Neuronal stem cell (in vitro differentiated cells): ENCODE results near the gene LRRC53.

ENCODE experiments used
- DNase-seq: peaks from one replicate; pipeline ENCODE4 v3.0.0-alpha.2; 2013; ENCODE audit warnings: low spot score
- H2AFZ ChIP-seq: one replicate; pipeline ENCODE4 v1.6.1; 2013; ENCODE audit warnings: mild to moderate bottlenecking, low read length, inconsistent platforms
- H2AK5ac ChIP-seq: 2 replicates; pipeline ENCODE4 v1.6.1; 2013; ENCODE audit warnings: low read depth, mild to moderate bottlenecking, inconsistent platforms, low read length, moderate library complexity, mixed read lengths
- H2BK120ac ChIP-seq: 2 replicates; pipeline ENCODE4 v1.6.1; 2013; ENCODE audit warnings: low read depth, mild to moderate bottlenecking, inconsistent platforms, low read length, moderate library complexity, mixed read lengths
- H2BK12ac ChIP-seq: one replicate; pipeline ENCODE4 v1.6.1; 2013; ENCODE audit warnings: low read length, inconsistent platforms
- H2BK15ac ChIP-seq: 2 replicates; pipeline ENCODE4 v1.6.1; 2013; ENCODE audit warnings: mild to moderate bottlenecking, low read length, inconsistent platforms, mixed read lengths
- H2BK5ac ChIP-seq: one replicate; pipeline ENCODE4 v1.6.1; 2013; ENCODE audit warnings: inconsistent platforms, mild to moderate bottlenecking, low read length, moderate library complexity
- H3K14ac ChIP-seq: one replicate; pipeline ENCODE4 v1.6.1; 2013; ENCODE audit warnings: low read length, inconsistent platforms
- H3K18ac ChIP-seq: 2 replicates; pipeline ENCODE4 v1.6.1; 2013; ENCODE audit warnings: low read length, inconsistent platforms
- H3K23ac ChIP-seq: 2 replicates; pipeline ENCODE4 v1.6.1; 2013; ENCODE audit warnings: low read depth, mild to moderate bottlenecking, mixed read lengths, low read length, inconsistent platforms; ENCODE audit not compliant: poor library complexity
- H3K27ac ChIP-seq: replicated peaks from 3 replicates; pipeline ENCODE4 v1.5.1; 2013; ENCODE audit warnings: low read length, inconsistent platforms
- H3K27me3 ChIP-seq, 3 experiments: 2 replicates each; pipeline ENCODE4 v1.6.1; 2013; ENCODE audit warnings: low read length in 3 of 3, mild to moderate bottlenecking in 2 of 3, inconsistent platforms in 1 of 3, low read depth in 1 of 3, mixed read lengths in 1 of 3, moderate library complexity in 1 of 3; ENCODE audit not compliant: control insufficient read depth in 3 of 3, insufficient read depth in 3 of 3
- H3K36me3 ChIP-seq, 2 donors: replicated peaks in 1 of 2; 2 replicates each; pipeline ENCODE4 v1.6.1; 2013; ENCODE audit warnings: low read length in 2 of 2; ENCODE audit not compliant: control insufficient read depth in 2 of 2, insufficient read depth in 2 of 2
- H3K4ac ChIP-seq: 2 replicates; pipeline ENCODE4 v1.6.1; 2013; ENCODE audit warnings: inconsistent platforms, mild to moderate bottlenecking, low read length, moderate library complexity
- H3K4me1 ChIP-seq, 2 donors: 1 replicate in 1 of 2; 2 replicates in 1 of 2; pipeline ENCODE4 v1.6.1; 2013; ENCODE audit warnings: low read length in 2 of 2, low read depth in 1 of 2; ENCODE audit not compliant: control insufficient read depth in 2 of 2, insufficient read depth in 1 of 2
- H3K4me2 ChIP-seq: one replicate; pipeline ENCODE4 v1.6.1; 2013; ENCODE audit warnings: mild to moderate bottlenecking, low read length, inconsistent platforms; ENCODE audit not compliant: insufficient read depth, poor library complexity, severe bottlenecking
- H3K4me3 ChIP-seq, 2 donors: 2 replicates each; pipeline ENCODE4 v1.5.1; 2013; ENCODE audit warnings: low read length in 2 of 2, mild to moderate bottlenecking in 2 of 2, inconsistent platforms in 1 of 2, moderate library complexity in 1 of 2
- H3K79me1 ChIP-seq: one replicate; pipeline ENCODE4 v1.6.1; 2013; ENCODE audit warnings: low read depth, mild to moderate bottlenecking, inconsistent platforms, low read length, moderate library complexity
- H3K9ac ChIP-seq: one replicate; pipeline ENCODE4 v1.6.1; 2013; ENCODE audit warnings: mild to moderate bottlenecking, low read depth, low read length, inconsistent platforms; ENCODE audit not compliant: poor library complexity
- H3K9me3 ChIP-seq, 2 donors: replicated peaks in 1 of 2; 2 replicates each; pipeline versions ENCODE3 to v1.6.1; 2013; ENCODE audit warnings: low read length in 2 of 2, mild to moderate bottlenecking in 2 of 2, inconsistent platforms in 1 of 2, low read depth in 1 of 2, mixed read lengths in 1 of 2, moderate library complexity in 1 of 2; ENCODE audit not compliant: control insufficient read depth in 2 of 2, insufficient read depth in 1 of 2
- H4K8ac ChIP-seq: one replicate; pipeline ENCODE4 v1.6.1; 2013; ENCODE audit warnings: low read depth, mild to moderate bottlenecking, inconsistent platforms, low read length, moderate library complexity
- H4K91ac ChIP-seq: one replicate; pipeline ENCODE4 v1.6.1; 2013; ENCODE audit warnings: low read length, low read depth, mild to moderate bottlenecking, inconsistent platforms; ENCODE audit not compliant: poor library complexity
- WGBS, 2 donors: extraction: QIAGEN DNeasy Blood & Tissue Kit; methylation state at CpG; one replicate each; pipeline ENCODE4 v1.1.7; 2013; ENCODE audit warnings: missing lambda C conversion rate in 2 of 2, mixed read lengths in 1 of 2; ENCODE audit not compliant: insufficient read length in 2 of 2, insufficient replicate concordance in 1 of 2; ENCODE audit errors: extremely low coverage in 2 of 2; 5-methylcytosine and 5-hydroxymethylcytosine counted together

Gene LRRC53

DNA sequence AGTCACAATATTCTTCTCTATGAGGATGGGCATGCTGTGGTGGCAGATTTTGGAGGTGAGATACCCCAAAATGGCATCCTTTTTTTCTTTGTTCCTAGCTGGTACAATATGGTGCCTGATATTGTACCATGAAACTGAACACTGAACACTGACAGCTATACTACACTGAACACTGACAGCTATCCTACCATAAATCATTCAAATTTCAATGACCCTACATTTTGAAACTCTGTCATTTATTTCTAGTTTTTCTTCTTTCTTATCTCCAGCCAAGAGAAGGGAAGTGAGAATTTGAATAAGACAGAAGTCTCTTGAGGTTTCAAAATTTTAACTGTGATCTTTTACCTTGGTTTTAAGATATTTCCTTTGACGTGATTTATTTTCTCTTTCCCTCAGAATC, 76.3 kb downstream of the LRRC53 start:
- H2AK5ac ChIP-seq = no peak overlapping the region
- H3K9me3 ChIP-seq = no peaks in the 10 kb centered on the region
- no peak overlapping the region for H2BK120ac ChIP-seq
- no peak overlapping the region for H3K14ac ChIP-seq
- H2BK15ac ChIP-seq = no peak overlapping the region
- H3K4me2 ChIP-seq = no peak overlapping the region
- no peaks in the 10 kb centered on the region for H3K27me3 ChIP-seq
- H3K36me3 ChIP-seq = peaks cover 0 to 1% of the 10 kb centered on the region in 2 donors
- WGBS, 2 donors = no CpG with 5 or more reads among the region's 1 CpG
- no peaks in the 10 kb centered on the region for H3K79me1 ChIP-seq
- no peak for DNase-seq
- H4K91ac ChIP-seq = no peak overlapping the region
- no peak overlapping the region for H3K4ac ChIP-seq
- H3K18ac ChIP-seq = no peak overlapping the region
- peaks cover 0 to 2% of the 10 kb centered on the region in 2 donors for H3K4me1 ChIP-seq
- no peak overlapping the region for H4K8ac ChIP-seq
- H3K27ac ChIP-seq = no peak overlapping the region
- H2BK12ac ChIP-seq = no peak overlapping the region
- H3K9ac ChIP-seq = no peak overlapping the region
- H2BK5ac ChIP-seq = no peak overlapping the region
- no peak overlapping the region for H3K23ac ChIP-seq
- H2AFZ ChIP-seq = no peak overlapping the region
- H3K4me3 ChIP-seq = no peak overlapping the region

DNA sequence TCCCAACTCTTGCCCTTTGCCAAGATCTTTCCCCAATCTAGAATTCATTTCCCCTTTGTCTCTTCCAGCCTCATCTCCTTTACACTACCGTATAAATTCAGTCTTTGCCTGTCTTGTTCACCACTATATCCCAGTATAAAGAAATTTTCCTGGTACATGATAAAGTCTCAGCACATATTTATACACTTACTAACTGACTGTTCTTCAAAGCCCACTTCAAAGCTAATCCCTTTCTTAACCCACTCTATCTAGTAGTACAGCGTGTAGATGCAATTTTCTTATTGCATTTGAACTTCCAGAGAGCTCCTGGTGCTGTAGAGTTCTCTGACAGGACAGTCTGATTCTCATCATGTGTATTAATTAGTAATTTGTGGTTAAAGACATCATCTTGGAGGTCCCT, 78.1 kb downstream of the LRRC53 start:
- Histone ChIP-seq H2AFZ (peak overlapping the region; percentile 32), H2BK120ac (no peak overlapping the region), H2BK12ac (no peak overlapping the region), H4K91ac (no peak overlapping the region), H3K27me3 (no peaks in the 10 kb centered on the region), H3K4me3 (no peak overlapping the region), H3K79me1 (no peaks in the 10 kb centered on the region), H3K36me3 (peaks cover 0 to under 1% of the 10 kb centered on the region in 2 donors), H2BK15ac (no peak overlapping the region), H3K4me1 (peaks cover 1 to 10% of the 10 kb centered on the region in 2 donors), H3K9ac (no peak overlapping the region), H3K4me2 (no peak overlapping the region), H3K14ac (no peak overlapping the region), H2AK5ac (no peak overlapping the region), H3K18ac (no peak overlapping the region), H3K23ac (no peak overlapping the region), H3K27ac (no peak overlapping the region), H2BK5ac (no peak overlapping the region), H3K9me3 (no peaks in the 10 kb centered on the region), H3K4ac (no peak overlapping the region), H4K8ac (no peak overlapping the region)
- WGBS, 2 donors = no CpG with 5 or more reads among the region's 2 CpGs
- no peak for DNase-seq

DNA sequence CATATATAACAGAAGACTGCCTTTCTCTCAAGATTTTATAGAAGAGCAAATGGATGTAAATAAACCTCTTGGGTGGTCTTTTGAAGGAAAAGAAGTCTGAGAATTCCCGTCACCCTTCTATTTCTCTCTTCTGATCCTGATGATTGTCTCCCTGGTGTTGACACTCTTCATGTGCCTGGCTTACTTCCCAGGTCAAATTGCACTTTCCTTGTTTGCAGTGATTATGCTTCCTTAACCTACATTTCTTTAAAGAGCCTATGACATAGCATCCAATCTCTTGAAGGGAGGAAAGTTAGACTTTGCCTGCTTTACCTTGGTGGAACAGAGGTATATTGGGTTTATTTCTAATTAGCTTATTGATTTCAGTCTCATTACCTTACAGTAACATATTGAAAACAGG, 80.1 kb downstream of the LRRC53 start:
- no peak overlapping the region for H2BK12ac ChIP-seq
- H3K18ac ChIP-seq = no peak overlapping the region
- WGBS, 2 donors = no CpG with 5 or more reads among the region's 1 CpG
- H2BK15ac ChIP-seq = no peak overlapping the region
- no peak overlapping the region for H2BK120ac ChIP-seq
- no peak overlapping the region for H3K4ac ChIP-seq
- H3K27ac ChIP-seq = no peak overlapping the region
- no peak overlapping the region for H2BK5ac ChIP-seq
- H3K14ac ChIP-seq = no peak overlapping the region
- H2AK5ac ChIP-seq = no peak overlapping the region
- H2AFZ ChIP-seq = no peak overlapping the region
- H4K8ac ChIP-seq = no peak overlapping the region
- DNase-seq = no peak
- no peaks in the 10 kb centered on the region for H3K79me1 ChIP-seq
- H3K27me3 ChIP-seq = no peaks in the 10 kb centered on the region
- no peak overlapping the region for H4K91ac ChIP-seq
- H3K9ac ChIP-seq = no peak overlapping the region
- H3K4me3 ChIP-seq = no peak overlapping the region
- no peak overlapping the region for H3K23ac ChIP-seq
- H3K9me3 ChIP-seq = no peaks in the 10 kb centered on the region
- peaks cover 1 to 10% of the 10 kb centered on the region in 2 donors for H3K4me1 ChIP-seq
- H3K36me3 ChIP-seq = no peaks in the 10 kb centered on the region
- no peak overlapping the region for H3K4me2 ChIP-seq

DNA sequence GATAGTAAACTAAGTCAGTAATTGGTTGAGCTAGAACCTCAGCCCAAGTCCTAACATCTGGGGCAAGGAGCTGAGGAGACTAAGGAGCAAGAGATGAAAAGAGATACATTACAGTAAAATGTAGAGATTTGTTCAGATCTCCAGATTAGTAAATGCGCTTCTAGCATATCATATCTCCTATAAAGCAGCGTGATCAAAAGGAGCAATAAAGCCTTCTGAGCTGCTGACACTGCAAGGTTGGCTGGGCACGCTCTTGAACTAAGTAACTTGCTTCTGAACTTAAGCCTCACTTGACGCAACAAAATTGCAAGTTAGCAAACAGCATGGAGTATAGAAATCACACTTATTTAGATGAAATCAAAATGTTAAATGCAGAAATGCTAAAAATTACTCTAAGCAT, 80.9 kb downstream of the LRRC53 start:
- peaks cover 1 to 10% of the 10 kb centered on the region in 2 donors for H3K4me1 ChIP-seq

More for the DNA sequence above, 80.9 kb downstream of the LRRC53 start:
- H2AFZ ChIP-seq = no peak overlapping the region
- H3K27ac ChIP-seq = no peak overlapping the region
- H3K4me2 ChIP-seq = no peak overlapping the region
- no peak overlapping the region for H3K18ac ChIP-seq
- no peaks in the 10 kb centered on the region for H3K27me3 ChIP-seq
- no peak overlapping the region for H3K9ac ChIP-seq
- no peak overlapping the region for H2BK5ac ChIP-seq
- no peak overlapping the region for H3K4ac ChIP-seq
- H4K91ac ChIP-seq = no peak overlapping the region
- H3K14ac ChIP-seq = no peak overlapping the region
- DNase-seq = no peak
- H2AK5ac ChIP-seq = no peak overlapping the region
- WGBS, 2 donors = no CpG with 5 or more reads among the region's 4 CpGs
- no peaks in the 10 kb centered on the region for H3K36me3 ChIP-seq
- H2BK15ac ChIP-seq = no peak overlapping the region
- no peak overlapping the region for H2BK120ac ChIP-seq
- H3K23ac ChIP-seq = no peak overlapping the region
- no peak overlapping the region for H4K8ac ChIP-seq
- H3K79me1 ChIP-seq = no peaks in the 10 kb centered on the region
- no peaks in the 10 kb centered on the region for H3K9me3 ChIP-seq
- no peak overlapping the region for H2BK12ac ChIP-seq
- no peak overlapping the region for H3K4me3 ChIP-seq
